HCT116 (cell line): Measurements from ENCODE around the gene ATF6B. TPM values are rescaled to one million over a fixed set of nuclear protein-coding genes. Genes with fewer than 3 reads are reported as not detected.

Experiments
- ATAC-seq: fragments of 200-7000 bp; cut with Tn5 transposase; 2 replicates; pipeline ENCODE4 v1.9.1; 2020; ENCODE audit warnings: mild to moderate bottlenecking, moderate library complexity
- BruUV-seq: library from RNA; stranded (reverse); fragments of 400-500 nt; replicated peaks from 2 replicates; lab custom pipeline; 2021; lab: Mats Ljungman, UMichigan
- CTCF ChIA-PET: fragments of 300-600 bp; sonication (Branson Sonifier 250); formaldehyde crosslinking; loops from one replicate; lab custom pipeline; 2021; ENCODE audit warnings: antibody characterized with exemption; lab: Charles Lee
- POLR2A ChIA-PET: fragments of 300-600, 350-600 bp; sonication (Branson Sonifier 250); formaldehyde crosslinking; loops from one replicate; lab custom pipeline; 2021; ENCODE audit warnings: antibody characterized with exemption; lab: Charles Lee
- RAD21 ChIA-PET, 2 experiments: fragments of 300-600 bp; sonication (Branson Sonifier 250); formaldehyde crosslinking; loops; one replicate each; lab custom pipeline; 2023; ENCODE audit warnings: low total read pairs in 2 of 2; ENCODE audit not compliant: uncharacterized antibody in 2 of 2, unreplicated experiment in 2 of 2, low non-redundant PET in 1 of 2; lab: Charles Lee
- DNase-seq: peaks from one replicate; pipeline ENCODE4 v3.0.0-alpha.2; 2010; ENCODE audit warnings: low read depth, low spot score
- H2AFZ ChIP-seq: fragments of 200-600 bp; shearing (Covaris generic), sonication (generic); 2 replicates; pipeline ENCODE4 v1.6.1; 2017; ENCODE audit warnings: low read depth, mixed run types, mixed read lengths, antibody characterized with exemption, low read length; ENCODE audit not compliant: poor library complexity, severe bottlenecking
- H3K27ac ChIP-seq: 2 replicates; pipeline ENCODE4 v1.5.1; 2012; ENCODE audit warnings: low read depth, low read length
- H3K27me3 ChIP-seq: fragments of 200-600 bp; sonication (generic); 2 replicates; pipeline ENCODE4 v1.6.1; 2016; ENCODE audit warnings: mixed run types, low read length, mixed read lengths; ENCODE audit not compliant: insufficient read depth
- H3K36me3 ChIP-seq, 2 experiments: fragments of 200-500 bp in 1 of 2; fragments of 200-600 bp in 1 of 2; sonication (Bioruptor generic) in 1 of 2; sonication (generic) in 1 of 2; 2 replicates each; pipeline versions ENCODE4 v1.5.1 to v1.6.1; 2014 to 2016; ENCODE audit warnings: low read length in 2 of 2, inconsistent platforms in 1 of 2, mixed read lengths in 1 of 2, mixed run types in 1 of 2; ENCODE audit not compliant: insufficient read depth in 2 of 2, control insufficient read depth in 1 of 2
- H3K4me1 ChIP-seq, 2 experiments: fragments of 200-600 bp in 1 of 2; sonication (generic) in 1 of 2; 2 replicates each; pipeline versions ENCODE4 v1.5.1 to v1.6.1; 2012 to 2017; ENCODE audit warnings: low read length in 2 of 2, inconsistent platforms in 1 of 2, mild to moderate bottlenecking in 1 of 2, mixed read lengths in 1 of 2, mixed run types in 1 of 2, moderate library complexity in 1 of 2; ENCODE audit not compliant: insufficient read depth in 2 of 2, control insufficient read depth in 1 of 2
- H3K4me2 ChIP-seq: fragments of 200-600 bp; sonication (generic); 2 replicates; pipeline ENCODE4 v1.6.1; 2017; ENCODE audit warnings: mixed run types, low read length, mixed read lengths
- H3K4me3 ChIP-seq, 2 experiments: fragments of 200-600 bp in 1 of 2; sonication (generic) in 1 of 2; replicated peaks in 1 of 2; 2 replicates each; pipeline ENCODE4 v1.5.1; 2011 to 2016; ENCODE audit warnings: low read length in 2 of 2, control low read depth in 1 of 2, low read depth in 1 of 2, mild to moderate bottlenecking in 1 of 2, mixed read lengths in 1 of 2, mixed run types in 1 of 2
- H3K79me2 ChIP-seq: fragments of 200-600 bp; sonication (generic); 2 replicates; pipeline ENCODE4 v1.6.1; 2017; ENCODE audit warnings: mild to moderate bottlenecking, mixed run types, low read length, moderate library complexity, mixed read lengths; ENCODE audit not compliant: insufficient read depth
- H3K9ac ChIP-seq: fragments of 200-600 bp; sonication (generic); 2 replicates; pipeline ENCODE4 v1.6.1; 2016; ENCODE audit warnings: low read length, mixed read lengths
- H3K9me2 ChIP-seq: fragments of 200-600 bp; sonication (generic), shearing (Covaris generic); 2 replicates; pipeline ENCODE4 v1.6.1; 2017; ENCODE audit warnings: mixed run types, mild to moderate bottlenecking, moderate library complexity; ENCODE audit not compliant: insufficient read depth
- H3K9me3 ChIP-seq, 2 experiments: fragments of 200-500 bp in 1 of 2; fragments of 200-600 bp in 1 of 2; sonication (Bioruptor generic) in 1 of 2; sonication (generic) in 1 of 2; 2 replicates each; pipeline ENCODE4 v1.6.1; 2014 to 2017; ENCODE audit warnings: low read length in 2 of 2, mixed read lengths in 2 of 2, inconsistent platforms in 1 of 2, low read depth in 1 of 2, mild to moderate bottlenecking in 1 of 2, mixed run types in 1 of 2, moderate library complexity in 1 of 2; ENCODE audit not compliant: control insufficient read depth in 1 of 2, insufficient read depth in 1 of 2
- H4K20me1 ChIP-seq: fragments of 200-600 bp; sonication (generic), shearing (Covaris generic); 2 replicates; pipeline ENCODE4 v1.6.1; 2017; ENCODE audit warnings: mixed run types, mild to moderate bottlenecking, moderate library complexity; ENCODE audit not compliant: insufficient read depth
- EZH2phosphoT487 ChIP-seq: fragments of 200-600 bp; IDR thresholded peaks from 2 replicates; pipeline ENCODE4 v1.6.1; 2018; ENCODE audit warnings: antibody characterized with exemption, borderline replicate concordance
- JUND ChIP-seq: IDR thresholded peaks from 2 replicates; pipeline ENCODE4 v1.6.1; 2012
- MAX ChIP-seq: IDR thresholded peaks from 2 replicates; pipeline ENCODE4 v1.6.1; 2012
- POLR2A ChIP-seq: IDR thresholded peaks from 2 replicates; pipeline ENCODE4 v1.7.0; 2011; ENCODE audit warnings: borderline replicate concordance; ENCODE audit not compliant: insufficient read depth, insufficient read length; ENCODE audit errors: extremely low read depth
- REST ChIP-seq: IDR thresholded peaks from 2 replicates; pipeline ENCODE4 v1.6.1; 2012; ENCODE audit warnings: low read depth
- intact Hi-C: fragments of 100-400 bp; cut with micrococcal nuclease; formaldehyde crosslinking; loops from 2 replicates; pipeline ENCODE4 v1.10.0; 2022
- total RNA-seq: library from RNA; stranded (reverse); gene quantifications from one replicate; pipeline ENCODE4 v1.2.1, GENCODE V29; 2021; ENCODE audit not compliant: unreplicated experiment

The ATF6B gene
- total RNA-seq, 1 experiment from 2014 or later: 63.9 TPM

- no peak for TF ChIP-seq REST
Measured at GRCh38 chr6:32123681-32124080, 4.4 kb downstream of the ATF6B start (continued).

- Histone ChIP-seq H2AFZ (no peak overlapping the region), H3K4me3 (no peak overlapping the region), H3K27ac (no peak overlapping the region), H3K79me2 (no peaks in the 10 kb centered on the region; the same call in 1 of the 2 replicates), H3K9me3 (no peaks in the 10 kb centered on the region)
- no peak for ATAC-seq
- intact Hi-C loops: no loop called here
- no peak for DNase-seq
- POLR2A ChIA-PET: no interaction called here
- BruUV-seq: no TSS peak
- TF ChIP-seq JUND (no peak), MAX (no peak), POLR2A (no peak), EZH2phosphoT487 (no peak)
- TF ChIP-seq, all 23 proteins: peak for 0
- CTCF ChIA-PET: no interaction called here
- H3K9me2 ChIP-seq: no peaks in the 10 kb centered on the region
- RAD21 ChIA-PET: no interaction called here
- no peak overlapping the region for H3K9ac ChIP-seq
- peaks cover 0 to 8% of the 10 kb centered on the region in 2 experiments; a peak in 2 of 4 replicates for H3K4me1 ChIP-seq
- H3K27me3 ChIP-seq: no peaks in the 10 kb centered on the region
- H3K36me3 ChIP-seq: peaks cover 16 to 23% of the 10 kb centered on the region in 2 experiments
- no peak overlapping the region for H3K4me2 ChIP-seq
- no peaks in the 10 kb centered on the region for H4K20me1 ChIP-seq
Measured at GRCh38 chr6:32120573-32121059, 7.4 kb downstream of the ATF6B start.
